H1 (cell line): ENCODE measurements around the gene DPY19L1. TPM values are rescaled to one million over a fixed set of nuclear protein-coding genes. Genes with fewer than 3 reads are reported as not detected.
"Not testable (repeated sequence)": the region's sequence is repeated elsewhere in the genome, so short reads cannot be mapped to it uniquely, and the experiment has no call there.

Experiments used
- CTCF ChIA-PET: fragments of 300-600 bp; sonication (Branson Sonifier 250); formaldehyde crosslinking; loops from one replicate; lab custom pipeline; 2021; ENCODE audit not compliant: partially characterized antibody; lab: Charles Lee
- POLR2A ChIA-PET: fragments of 300-600 bp; sonication (Branson Sonifier 250); formaldehyde crosslinking; loops from one replicate; lab custom pipeline; 2021; ENCODE audit warnings: inconsistent platforms; ENCODE audit not compliant: partially characterized antibody; lab: Charles Lee
- DNase-seq, 2 experiments: peaks; one replicate each; pipeline versions ENCODE4 v3.0.0 to v3.0.0-alpha.2; 2010 to 2022; ENCODE audit warnings: low spot score in 2 of 2, low read depth in 1 of 2, mixed read lengths in 1 of 2
- FAIRE-seq: peaks from 2 replicates; lab custom pipeline; 2011; peaks lifted over from hg19 to GRCh38; lab: Jason Lieb, UNC
- H2AFZ ChIP-seq: 2 replicates; pipeline ENCODE4 v1.8.1; 2012; ENCODE audit warnings: low read length, inconsistent platforms
- H2AK5ac ChIP-seq: 2 replicates; pipeline ENCODE4 v1.6.1; 2013; ENCODE audit warnings: low read depth, low read length
- H2BK120ac ChIP-seq: replicated peaks from 2 replicates; pipeline ENCODE3; 2013; ENCODE audit warnings: low read depth, low read length, inconsistent platforms
- H2BK12ac ChIP-seq: 2 replicates; pipeline ENCODE4 v1.6.1; 2013; ENCODE audit warnings: low read depth, low read length
- H2BK15ac ChIP-seq: 2 replicates; pipeline ENCODE4 v1.6.1; 2013; ENCODE audit warnings: low read length
- H2BK20ac ChIP-seq: 2 replicates; pipeline ENCODE4 v1.6.1; 2013; ENCODE audit warnings: low read length
- H2BK5ac ChIP-seq: 2 replicates; pipeline ENCODE4 v1.6.1; 2013; ENCODE audit warnings: low read depth, low read length
- H3K14ac ChIP-seq: 2 replicates; pipeline ENCODE4 v1.6.1; 2013; ENCODE audit warnings: inconsistent platforms; ENCODE audit not compliant: insufficient read length
- H3K18ac ChIP-seq: 2 replicates; pipeline ENCODE4 v1.6.1; 2013; ENCODE audit warnings: low read length; ENCODE audit errors: extremely low read depth
- H3K23ac ChIP-seq: 2 replicates; pipeline ENCODE4 v1.6.1; 2013; ENCODE audit warnings: inconsistent platforms; ENCODE audit not compliant: insufficient read length
- H3K23me2 ChIP-seq: 2 replicates; pipeline ENCODE4 v1.6.1; 2013; ENCODE audit warnings: low read depth, low read length
- H3K27ac ChIP-seq: 2 replicates; pipeline ENCODE4 v1.6.1; 2011; ENCODE audit warnings: low read depth, low read length, inconsistent platforms
- H3K27me3 ChIP-seq, 4 experiments: replicated peaks in 1 of 4; 1 replicate in 1 of 4; 2 replicates in 3 of 4; pipeline versions ENCODE4 v1.6.1 to v1.8.1; 2011 to 2013; ENCODE audit warnings: low read length in 3 of 4, mild to moderate bottlenecking in 3 of 4, inconsistent platforms in 2 of 4, mixed read lengths in 2 of 4, moderate library complexity in 1 of 4; ENCODE audit not compliant: control insufficient read depth in 3 of 4, insufficient read depth in 3 of 4; ENCODE audit errors: extremely low read depth in 1 of 4
- H3K36me3 ChIP-seq, 4 experiments: 2 replicates each; pipeline versions ENCODE4 v1.6.1 to v1.8.1; 2011 to 2013; ENCODE audit warnings: mild to moderate bottlenecking in 4 of 4, low read length in 3 of 4, moderate library complexity in 2 of 4, control low read depth in 1 of 4, inconsistent platforms in 1 of 4; ENCODE audit not compliant: insufficient read depth in 4 of 4, control insufficient read depth in 2 of 4
- H3K4ac ChIP-seq: replicated peaks from 2 replicates; pipeline ENCODE3; 2013; ENCODE audit warnings: low read length, low read depth, mixed read lengths, inconsistent platforms; ENCODE audit not compliant: insufficient read length
- H3K4me1 ChIP-seq, 4 experiments: replicated peaks in 1 of 4; 1 replicate in 1 of 4; 2 replicates in 3 of 4; pipeline versions ENCODE4 v1.6.1 to v1.8.1; 2011 to 2013; ENCODE audit warnings: low read length in 3 of 4, inconsistent platforms in 2 of 4, mixed read lengths in 1 of 4; ENCODE audit not compliant: insufficient read depth in 4 of 4, control insufficient read depth in 3 of 4
- H3K4me2 ChIP-seq, 2 experiments: 2 replicates each; pipeline versions ENCODE4 v1.6.1 to v1.8.1; 2011 to 2013; ENCODE audit warnings: low read depth in 2 of 2, low read length in 2 of 2, control low read depth in 1 of 2, inconsistent platforms in 1 of 2, mild to moderate bottlenecking in 1 of 2; ENCODE audit not compliant: insufficient read depth in 1 of 2
- H3K4me3 ChIP-seq, 4 experiments: fragments of 200-600, 300-600 bp in 1 of 4; sonication (generic), shearing (Covaris generic), sonication (Bioruptor Twin) in 1 of 4; 2 replicates each; pipeline versions ENCODE4 v1.5.1 to v1.8.1; 2011 to 2016; ENCODE audit warnings: low read length in 4 of 4, low read depth in 3 of 4, control low read depth in 2 of 4, inconsistent platforms in 2 of 4, mild to moderate bottlenecking in 2 of 4, mixed read lengths in 1 of 4, moderate library complexity in 1 of 4; ENCODE audit not compliant: insufficient read depth in 2 of 4; ENCODE audit errors: extremely low read depth in 1 of 4
- H3K56ac ChIP-seq: replicated peaks from 2 replicates; pipeline ENCODE3; 2013; ENCODE audit warnings: low read depth, mild to moderate bottlenecking, mixed read lengths, low read length, inconsistent platforms; ENCODE audit not compliant: insufficient read length
- H3K79me1 ChIP-seq: 2 replicates; pipeline ENCODE4 v1.6.1; 2013; ENCODE audit warnings: low read depth, low read length, control low read depth
- H3K79me2 ChIP-seq, 2 experiments: 2 replicates each; pipeline versions ENCODE4 v1.6.1 to v1.8.1; 2012 to 2013; ENCODE audit warnings: low read length in 2 of 2, mild to moderate bottlenecking in 2 of 2, inconsistent platforms in 1 of 2; ENCODE audit not compliant: insufficient read depth in 2 of 2, control insufficient read depth in 1 of 2
- H3K9ac ChIP-seq, 4 experiments: replicated peaks in 1 of 4; 1 replicate in 1 of 4; 2 replicates in 3 of 4; pipeline versions ENCODE4 v1.6.1 to v1.8.1; 2011 to 2013; ENCODE audit warnings: low read depth in 3 of 4, low read length in 3 of 4, control low read depth in 2 of 4, mild to moderate bottlenecking in 2 of 4, moderate library complexity in 2 of 4, inconsistent platforms in 1 of 4; ENCODE audit errors: extremely low read depth in 1 of 4
- H3K9me3 ChIP-seq, 2 experiments: 2 replicates each; pipeline versions ENCODE4 v1.6.1 to v1.8.1; 2012 to 2013; ENCODE audit warnings: mild to moderate bottlenecking in 2 of 2, moderate library complexity in 2 of 2, control low read depth in 1 of 2, inconsistent platforms in 1 of 2, low read depth in 1 of 2, low read length in 1 of 2, mixed read lengths in 1 of 2; ENCODE audit not compliant: insufficient read depth in 2 of 2
- H4K20me1 ChIP-seq, 2 experiments: replicated peaks in 1 of 2; 2 replicates each; pipeline versions ENCODE3 to v1.8.1; 2011 to 2013; ENCODE audit warnings: inconsistent platforms in 2 of 2, low read length in 2 of 2, mild to moderate bottlenecking in 1 of 2; ENCODE audit not compliant: insufficient read depth in 2 of 2, control insufficient read depth in 1 of 2
- H4K5ac ChIP-seq: 2 replicates; pipeline ENCODE4 v1.6.1; 2013; ENCODE audit warnings: low read length, low read depth, mixed read lengths, inconsistent platforms; ENCODE audit not compliant: insufficient read length
- H4K8ac ChIP-seq: 2 replicates; pipeline ENCODE4 v1.8.0; 2013; ENCODE audit warnings: mild to moderate bottlenecking, moderate library complexity, low read length, inconsistent platforms; ENCODE audit not compliant: insufficient read depth; ENCODE audit errors: extremely low read depth
- H4K91ac ChIP-seq: replicated peaks from 2 replicates; pipeline ENCODE3; 2013; ENCODE audit warnings: low read length, mixed read lengths, inconsistent platforms; ENCODE audit not compliant: insufficient read length
- RAD21 ChIP-seq, 2 experiments: IDR thresholded peaks in 1 of 2; conservative IDR thresholded peaks in 1 of 2; 2 replicates each; pipeline ENCODE4 v1.6.1; 2011; ENCODE audit warnings: low read depth in 2 of 2, low read length in 2 of 2, improper control_type of control experiment in 1 of 2, inconsistent platforms in 1 of 2, mild to moderate bottlenecking in 1 of 2, moderate library complexity in 1 of 2
- WGBS, 2 experiments: shearing (Covaris generic) in 1 of 2; methylation state at CpG; one replicate each; pipeline versions ENCODE4 v1.1.6 to v1.1.7; 2013 to 2015; ENCODE audit warnings: low lambda C conversion rate in 2 of 2, mixed read lengths in 2 of 2, inconsistent platforms in 1 of 2, low coverage in 1 of 2, missing lambda C conversion rate in 1 of 2; ENCODE audit not compliant: insufficient replicate concordance in 2 of 2, insufficient coverage in 1 of 2, insufficient read length in 1 of 2; ENCODE audit errors: extremely low coverage in 1 of 2, missing lambda C conversion rate in 1 of 2; 5-methylcytosine and 5-hydroxymethylcytosine counted together
- polyA plus RNA-seq, 7 experiments: library from polyadenylated mRNA; depleted of rRNA in 3 of 7; stranded (reverse) in 5 of 7; unstranded in 2 of 7; fragments of >200 nt in 5 of 7; fragments of 200-250 nt in 2 of 7; gene quantifications; 1 replicate in 5 of 7; 2 replicates in 1 of 7; 4 replicates in 1 of 7; pipeline versions ENCODE4 v1.2.1 to v1.2.3, GENCODE V29; 2011 to 2013; ENCODE audit warnings: missing spikeins in 2 of 7, mixed read lengths in 2 of 7
- total RNA-seq: library from RNA; stranded (reverse); fragmentation: NEBNext Ultra II Directional; extraction: Animal tissue kit (Norgen Biotek cat#: 25700); gene quantifications from 2 replicates; pipeline ENCODE4 v1.2.1, GENCODE V29; 2021
- TF ChIP-seq, protein P1 (sequence below), 3 experiments: IDR thresholded peaks; 1 replicate in 2 of 3; 2 replicates in 1 of 3; pipeline versions ENCODE4 v1.5.1 to v1.6.1; 2011; ENCODE audit warnings: low read length in 3 of 3, mild to moderate bottlenecking in 3 of 3, inconsistent platforms in 2 of 3, low read depth in 1 of 3, moderate library complexity in 1 of 3; ENCODE audit not compliant: insufficient read depth in 1 of 3; ENCODE audit errors: control extremely low read depth in 1 of 3

Gene DPY19L1
- total and polyA plus RNA-seq, 2 of the 8 experiments (the other 6 are each of a cell fraction or from before 2014, with no cell fraction given) = 14.1 to 23.3 TPM

- H3K4ac ChIP-seq, H3K9ac ChIP-seq, H3K23me2 ChIP-seq, H3K27ac ChIP-seq, H3K79me1 ChIP-seq, H3K4me2 ChIP-seq, H3K27me3 ChIP-seq, H2BK20ac ChIP-seq, H4K91ac ChIP-seq, H2BK120ac ChIP-seq, H3K36me3 ChIP-seq, DNase-seq, H2BK12ac ChIP-seq, H3K4me1 ChIP-seq, H3K56ac ChIP-seq, H3K4me3 ChIP-seq, H2BK5ac ChIP-seq, H3K23ac ChIP-seq, H2AFZ ChIP-seq, H4K5ac ChIP-seq, H4K8ac ChIP-seq, H3K9me3 ChIP-seq, H3K79me2 ChIP-seq, H2BK15ac ChIP-seq, H3K18ac ChIP-seq, FAIRE-seq, POLR2A ChIA-PET, H3K14ac ChIP-seq, H4K20me1 ChIP-seq, H2AK5ac ChIP-seq: not testable (repeated sequence)
- 78% methylated on average over 13 of the region's 14 CpGs; no CpG with 5 or more reads in 1 of the 2 experiments for WGBS, 2 experiments
- CTCF ChIA-PET = interaction anchor here (1.1 kb wide), 1 partner anchor 551 kb away, joined by 3 read pairs; no protein-coding TSS in a partner anchor
- TF ChIP-seq RAD21 (IDR thresholded peaks at IDR 0.05 in 1 of 2, conservative IDR thresholded peaks at IDR 0.05 in 1 of 2; ENCODE audit: low read depth in 2 of 2, low read length in 2 of 2) = peak; percentile 16 to 26
- TF ChIP-seq, protein P1, sequence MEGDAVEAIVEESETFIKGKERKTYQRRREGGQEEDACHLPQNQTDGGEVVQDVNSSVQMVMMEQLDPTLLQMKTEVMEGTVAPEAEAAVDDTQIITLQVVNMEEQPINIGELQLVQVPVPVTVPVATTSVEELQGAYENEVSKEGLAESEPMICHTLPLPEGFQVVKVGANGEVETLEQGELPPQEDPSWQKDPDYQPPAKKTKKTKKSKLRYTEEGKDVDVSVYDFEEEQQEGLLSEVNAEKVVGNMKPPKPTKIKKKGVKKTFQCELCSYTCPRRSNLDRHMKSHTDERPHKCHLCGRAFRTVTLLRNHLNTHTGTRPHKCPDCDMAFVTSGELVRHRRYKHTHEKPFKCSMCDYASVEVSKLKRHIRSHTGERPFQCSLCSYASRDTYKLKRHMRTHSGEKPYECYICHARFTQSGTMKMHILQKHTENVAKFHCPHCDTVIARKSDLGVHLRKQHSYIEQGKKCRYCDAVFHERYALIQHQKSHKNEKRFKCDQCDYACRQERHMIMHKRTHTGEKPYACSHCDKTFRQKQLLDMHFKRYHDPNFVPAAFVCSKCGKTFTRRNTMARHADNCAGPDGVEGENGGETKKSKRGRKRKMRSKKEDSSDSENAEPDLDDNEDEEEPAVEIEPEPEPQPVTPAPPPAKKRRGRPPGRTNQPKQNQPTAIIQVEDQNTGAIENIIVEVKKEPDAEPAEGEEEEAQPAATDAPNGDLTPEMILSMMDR (IDR thresholded peaks at IDR 0.05; ENCODE audit: control extremely low read depth in 1 of 3, insufficient read depth in 1 of 3, low read depth in 1 of 3, low read length in 3 of 3) = peak in 1 of 3 experiments; percentile 2; a peak in 1 of 4 replicates
These were observed 35.9 kb upstream of the DPY19L1 start for GRCh38 chr7:35072950-35073827.
